ENCODE data around the gene UBLCP1.

Gene UBLCP1

DNA sequence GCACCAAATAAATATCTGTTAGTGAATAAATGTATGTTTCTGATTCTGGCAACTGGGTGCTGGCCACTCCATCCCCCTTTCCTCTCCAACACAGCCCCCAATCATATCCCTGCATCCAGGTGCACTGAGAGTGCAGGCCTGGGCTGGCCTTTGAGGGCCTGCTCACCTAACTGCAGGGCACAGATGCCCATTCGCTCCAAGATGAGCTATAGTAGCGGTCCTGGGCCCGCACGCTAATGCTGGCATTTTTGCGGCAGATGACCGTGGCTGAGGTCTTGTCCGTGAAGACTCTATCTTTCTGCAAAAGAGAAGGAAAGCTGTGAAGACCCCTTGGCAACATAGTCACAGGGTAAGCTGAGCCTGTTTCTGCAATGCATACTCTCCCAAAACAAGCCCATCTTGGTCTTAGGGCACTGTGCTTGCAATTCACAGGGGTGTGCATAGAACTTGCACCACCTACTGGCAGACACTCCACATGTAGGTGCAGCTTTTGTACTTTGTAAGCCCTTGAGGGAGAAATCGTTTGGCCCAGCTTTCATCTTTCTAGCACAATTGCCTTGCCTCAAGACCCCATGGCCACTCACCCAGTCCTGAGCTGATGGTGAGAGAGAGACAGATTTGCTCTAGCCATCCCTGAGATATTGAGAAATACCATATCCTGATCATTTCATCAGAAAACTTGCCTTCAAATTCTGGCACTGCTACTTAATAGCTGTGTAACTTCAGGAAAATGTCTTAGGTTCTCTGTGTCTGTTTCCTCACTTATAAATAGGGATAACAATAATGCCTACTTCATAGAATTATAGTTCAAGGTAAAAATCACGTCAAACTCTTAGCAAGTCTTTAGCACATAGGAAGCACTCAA is 53.7 kb downstream of the UBLCP1 start:
- no peak for DNase-seq

DNA sequence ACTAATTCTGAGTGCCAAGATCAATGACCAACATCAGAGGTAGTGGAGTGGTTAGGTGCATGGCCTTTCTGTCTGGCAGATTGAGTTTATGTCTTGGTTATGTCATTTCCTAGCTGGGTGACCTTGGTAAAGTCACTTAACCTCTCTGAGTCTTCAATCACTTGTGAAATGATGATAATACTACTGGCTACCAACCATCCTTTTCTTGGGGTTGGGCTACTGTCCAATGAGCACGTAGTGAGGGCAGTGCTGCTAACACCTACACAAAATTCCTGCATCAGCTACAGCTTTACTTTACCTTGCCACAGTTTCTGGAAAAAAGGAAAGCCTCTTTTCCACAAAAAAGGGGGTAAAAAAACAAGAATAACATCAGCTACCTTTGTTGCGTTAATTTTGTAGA is 54.8 kb downstream of the UBLCP1 start:
- no peak for DNase-seq

DNA sequence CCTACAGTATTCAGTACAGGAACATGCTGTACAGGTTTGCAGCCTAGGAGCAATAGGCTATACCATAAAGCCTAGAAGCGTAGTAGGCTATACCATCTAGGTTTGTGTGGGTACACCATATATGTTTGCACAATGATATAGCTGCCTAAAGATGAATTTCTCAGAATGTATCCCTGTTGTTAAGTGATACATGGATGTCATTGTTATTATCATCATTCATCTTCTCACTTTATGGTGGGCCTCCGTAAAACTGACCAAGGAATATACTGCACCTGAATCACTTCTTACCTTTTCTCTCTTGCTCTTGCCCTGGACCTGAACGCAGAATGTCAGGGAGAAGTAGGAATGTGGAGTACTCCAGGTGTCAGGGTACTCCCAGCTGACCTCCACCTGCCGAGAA is 55.4 kb downstream of the UBLCP1 start:
- no peak for DNase-seq

GRCh38 chr5:159319363-159319762 is 56.3 kb downstream of the UBLCP1 start:
- DNase-seq = no peak

DNA sequence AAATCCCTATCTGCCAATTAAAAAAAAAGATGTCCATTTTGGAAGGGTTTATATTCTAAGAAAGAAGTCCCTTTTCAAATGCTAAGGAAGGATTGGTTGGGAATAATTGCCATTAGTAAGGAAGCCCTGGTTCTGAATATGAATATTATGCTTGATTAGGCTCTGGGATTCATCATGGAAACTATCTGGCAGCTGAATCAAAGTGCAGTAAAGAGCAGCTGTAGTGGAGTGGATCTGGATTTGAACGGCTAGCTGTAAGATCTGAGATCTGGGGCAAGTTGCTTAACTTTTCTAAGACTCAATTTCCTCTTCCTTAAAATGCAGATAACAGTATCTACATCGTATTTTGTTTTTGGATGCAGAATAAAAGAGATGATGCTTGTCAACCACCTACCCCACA is 56.7 kb downstream of the UBLCP1 start:
- no peak for DNase-seq

- no peak for DNase-seq
Observed at GRCh38 chr5:159322180-159322579, 59.1 kb downstream of the UBLCP1 start.

- DNase-seq = no peak
Observed at GRCh38 chr5:159324102-159324755, 61.1 kb downstream of the UBLCP1 start.

DNA sequence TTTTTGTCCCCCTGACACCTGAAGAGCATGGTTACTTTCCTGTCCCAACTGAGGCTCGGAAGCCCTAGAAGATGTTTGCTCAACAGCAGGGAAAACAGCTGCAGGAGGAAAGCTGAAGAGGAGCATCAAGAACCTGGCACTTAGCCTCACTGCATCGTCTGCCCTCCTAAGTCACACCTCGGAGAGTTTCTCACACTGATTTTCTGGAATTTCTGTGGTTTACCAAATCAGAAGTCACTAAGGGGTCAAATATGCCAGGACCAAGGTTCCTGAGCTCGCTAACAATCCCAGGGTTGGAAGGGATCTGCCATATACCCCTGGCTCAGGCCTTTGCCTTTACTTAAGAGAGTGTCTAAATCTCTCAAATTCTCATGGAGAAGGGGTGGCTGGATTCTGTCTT is 61.9 kb downstream of the UBLCP1 start:
- DNase-seq = no peak

DNA sequence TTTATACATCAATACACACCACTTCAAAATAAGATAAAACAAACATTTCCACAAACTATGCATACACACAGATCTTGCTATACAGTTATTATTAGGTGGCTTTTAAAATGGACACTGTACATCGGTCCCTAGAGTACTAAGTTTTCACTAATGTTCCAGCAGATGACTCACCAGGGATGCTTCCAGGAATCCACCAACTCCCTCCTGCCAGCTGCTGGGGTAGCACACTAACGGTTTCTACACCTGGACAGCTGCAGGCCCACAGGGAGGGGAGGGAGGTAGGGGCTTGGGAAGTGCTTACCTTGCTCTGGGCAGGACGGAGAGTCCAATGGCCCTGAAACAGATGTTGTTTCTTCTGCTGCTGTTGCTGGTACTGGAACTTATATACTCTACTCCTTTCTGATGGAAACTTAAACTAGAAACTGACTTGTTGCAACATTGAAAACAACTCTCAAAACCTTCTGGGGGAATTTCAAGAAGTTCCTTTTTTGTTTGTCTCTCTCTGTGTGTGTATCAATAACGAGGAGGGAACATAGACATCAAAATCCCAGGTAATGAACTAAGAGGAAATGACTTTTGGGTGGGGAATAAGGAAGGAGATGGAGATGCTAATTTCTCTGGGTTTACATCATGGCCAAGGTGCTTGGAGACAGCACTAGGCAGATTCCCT is 67.2 kb downstream of the UBLCP1 start, which contains the start of gene IL12B:
TSS of gene IL12B (minus strand) at position 357 of the 670 bp plus-strand sequence. CDS start 3,705 bp downstream, outside the sequence.
- DNase-seq = no peak

GRCh38 chr5:159331093-159331973 is 68.2 kb downstream of the UBLCP1 start:
- no peak for DNase-seq

DNA sequence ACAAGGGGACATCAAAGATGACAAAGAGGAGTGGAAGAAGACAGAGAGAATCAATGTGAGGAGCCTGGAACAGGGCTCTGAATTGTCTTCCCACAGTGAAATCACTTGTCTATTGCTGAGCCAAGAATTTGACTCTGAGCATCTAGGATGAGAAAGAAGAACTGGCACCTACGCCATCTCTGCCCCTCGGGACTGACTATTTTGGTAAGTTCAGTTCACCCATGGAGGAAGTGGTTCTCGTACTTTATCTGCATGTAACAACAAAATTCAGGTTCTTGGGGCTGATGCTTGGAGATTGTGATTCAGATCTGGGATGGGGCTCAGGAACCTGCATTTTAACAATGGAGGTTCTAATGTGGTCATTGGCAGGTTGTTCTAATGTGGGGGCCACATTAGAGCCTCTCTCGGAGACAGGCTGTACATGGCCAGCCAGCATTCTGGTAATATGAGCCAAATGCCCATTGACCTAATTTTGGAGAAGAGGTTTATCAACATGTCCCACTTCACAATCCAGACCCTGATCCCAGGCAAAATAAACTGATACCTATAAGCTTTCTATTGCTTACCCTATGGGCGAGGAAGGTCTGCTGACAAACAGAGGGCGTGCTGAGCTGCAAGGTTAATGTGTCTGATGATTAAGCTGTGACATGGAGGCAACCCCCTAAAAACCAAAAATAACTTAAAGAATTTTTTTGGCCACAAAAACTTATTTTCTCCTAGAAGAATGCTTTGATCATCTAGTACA is 69.9 kb downstream of the UBLCP1 start:
- no peak for DNase-seq

DNA sequence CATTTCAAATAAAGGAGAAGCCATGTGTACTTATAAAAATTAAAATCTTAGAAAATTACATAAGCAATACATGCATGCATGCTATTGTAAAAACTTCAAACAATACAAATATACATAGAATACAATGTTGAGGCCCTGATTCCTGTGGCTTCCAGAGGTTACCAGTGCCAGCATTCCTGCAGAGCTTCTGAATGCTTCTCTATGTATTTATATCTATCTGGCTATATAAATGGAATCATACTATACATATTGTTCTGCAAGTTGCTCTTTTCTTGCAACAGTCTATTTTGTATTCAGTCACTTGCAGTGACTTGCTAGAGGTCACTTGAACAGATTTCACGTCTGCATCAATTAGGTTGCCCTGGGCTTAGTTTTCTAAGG is 70.4 kb downstream of the UBLCP1 start:
- no peak for DNase-seq

Data from NCI-H2107 (cell line).